ENCODE measurements around the gene CERS4.
"Not testable (repeated sequence)": the region's sequence is repeated elsewhere in the genome, so short reads cannot be mapped to it uniquely, and the experiment has no call there.

The CERS4 gene, protein sequence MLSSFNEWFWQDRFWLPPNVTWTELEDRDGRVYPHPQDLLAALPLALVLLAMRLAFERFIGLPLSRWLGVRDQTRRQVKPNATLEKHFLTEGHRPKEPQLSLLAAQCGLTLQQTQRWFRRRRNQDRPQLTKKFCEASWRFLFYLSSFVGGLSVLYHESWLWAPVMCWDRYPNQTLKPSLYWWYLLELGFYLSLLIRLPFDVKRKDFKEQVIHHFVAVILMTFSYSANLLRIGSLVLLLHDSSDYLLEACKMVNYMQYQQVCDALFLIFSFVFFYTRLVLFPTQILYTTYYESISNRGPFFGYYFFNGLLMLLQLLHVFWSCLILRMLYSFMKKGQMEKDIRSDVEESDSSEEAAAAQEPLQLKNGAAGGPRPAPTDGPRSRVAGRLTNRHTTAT

DNA sequence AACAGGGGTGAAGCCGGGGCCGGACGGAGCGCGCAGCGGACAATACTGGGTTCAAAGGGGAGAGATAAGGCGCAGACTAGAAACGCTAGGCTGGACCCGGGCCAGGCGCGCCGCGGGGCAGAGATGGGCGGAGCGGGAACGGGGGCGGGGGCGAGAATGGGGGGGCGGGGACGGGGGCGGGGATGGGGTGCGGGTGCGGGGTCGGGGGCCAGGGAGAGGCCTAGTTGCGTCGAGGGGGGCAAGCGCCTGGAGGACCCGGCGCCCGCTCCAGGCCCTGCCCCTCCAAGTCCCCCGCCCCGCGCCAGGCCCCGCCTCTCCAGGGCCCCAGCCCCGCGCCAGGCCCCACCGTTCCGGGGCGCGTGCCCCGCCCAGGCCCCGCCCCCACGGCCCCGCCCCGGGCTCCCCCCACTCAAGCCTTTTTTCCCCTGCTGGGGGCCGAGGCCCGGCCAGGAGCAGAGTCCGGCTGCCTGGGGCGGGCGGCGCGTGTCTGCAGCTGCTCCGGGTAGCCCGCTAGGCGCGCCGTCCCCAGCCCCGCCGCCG is at the start of gene CERS4:
Gene CERS4 (plus strand): TSS at position 449 of the 540 bp plus-strand sequence. CDS start 41,707 bp downstream, outside the sequence.
- no peak for DNase-seq

DNA sequence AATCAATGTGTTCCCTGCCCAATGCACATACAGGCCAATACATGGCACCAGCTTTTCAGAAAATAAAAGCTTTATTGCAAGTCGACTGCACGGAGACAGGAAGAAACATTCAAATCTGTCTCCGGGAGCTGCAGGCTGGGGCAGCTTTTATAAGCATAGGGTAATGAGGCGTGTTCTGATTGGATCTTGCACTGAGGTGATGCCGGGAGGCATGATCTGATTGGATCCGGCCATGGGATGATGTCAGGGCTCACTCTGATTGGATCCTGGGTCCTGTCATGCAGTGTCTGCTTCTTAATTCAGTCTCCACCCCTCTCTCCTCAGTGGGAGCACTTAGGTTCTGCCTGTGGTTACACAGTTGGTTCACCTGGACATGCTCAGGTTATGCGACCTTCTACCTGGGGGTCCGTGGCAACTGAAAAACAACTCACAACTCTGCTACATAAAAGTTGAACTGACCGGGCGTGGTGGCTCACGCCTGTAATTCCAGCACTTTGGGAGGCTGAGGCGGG is 48.0 kb upstream of the CERS4 start:
- no peak for DNase-seq

DNA sequence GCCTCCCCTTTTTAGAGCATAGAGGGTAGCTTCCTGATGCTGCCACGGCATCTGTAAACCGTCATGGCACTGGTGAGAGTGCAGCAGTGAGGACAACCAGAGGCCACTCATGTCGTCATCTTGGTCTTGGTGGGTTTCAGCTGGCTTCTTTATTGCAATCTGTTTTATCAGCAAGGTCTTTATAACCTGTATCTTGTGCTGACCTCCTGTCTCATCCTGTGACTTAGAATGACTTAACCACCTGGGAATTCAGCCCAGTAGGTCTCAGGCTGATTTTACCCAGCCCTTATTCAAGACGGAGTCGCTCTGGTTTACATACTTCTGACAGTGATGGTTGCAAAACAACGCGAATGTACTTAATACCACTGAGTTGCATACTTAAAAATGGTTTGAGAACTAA is 45.4 kb upstream of the CERS4 start:
- no peak for DNase-seq

DNA sequence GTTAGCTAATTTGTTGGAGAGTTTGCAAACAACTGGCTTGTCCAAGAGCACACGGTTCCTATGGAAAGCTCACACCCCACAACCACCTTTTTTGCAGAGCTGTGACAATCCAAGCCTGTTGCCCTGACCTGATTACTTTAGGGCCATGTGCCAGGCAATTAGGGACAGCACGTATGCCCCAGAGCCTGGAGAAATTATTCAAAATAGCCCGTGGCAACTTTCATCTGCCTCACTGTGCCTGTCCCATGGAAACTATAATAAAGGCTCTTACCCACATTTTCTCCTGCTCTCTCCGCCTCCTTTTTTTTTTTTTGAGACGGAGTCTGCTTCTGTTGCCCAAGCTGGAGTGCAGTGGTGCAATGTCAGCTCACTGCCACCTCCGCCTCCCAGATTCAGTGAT is 41.2 kb upstream of the CERS4 start:
- no peak for DNase-seq

DNA sequence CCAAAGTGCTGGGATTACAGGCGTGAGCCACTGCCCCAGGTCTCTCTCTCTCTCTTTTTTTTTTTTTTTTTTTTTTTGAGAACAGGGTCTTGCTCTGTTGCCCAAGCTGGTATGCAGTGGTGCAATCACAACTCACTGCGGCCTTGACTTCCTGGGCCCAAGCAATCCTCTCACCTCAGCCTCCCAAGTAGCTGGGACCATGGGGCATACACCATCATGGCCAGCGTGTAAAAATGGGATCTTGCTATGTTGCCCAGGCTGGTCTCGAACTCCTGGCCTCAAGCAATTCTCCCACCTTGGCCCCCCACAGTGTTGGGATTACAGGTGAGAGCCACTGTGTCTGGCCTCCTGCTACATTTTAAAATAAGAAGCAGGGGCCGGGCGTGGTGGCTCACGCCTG is 40.6 kb upstream of the CERS4 start:
- DNase-seq = no peak

DNA sequence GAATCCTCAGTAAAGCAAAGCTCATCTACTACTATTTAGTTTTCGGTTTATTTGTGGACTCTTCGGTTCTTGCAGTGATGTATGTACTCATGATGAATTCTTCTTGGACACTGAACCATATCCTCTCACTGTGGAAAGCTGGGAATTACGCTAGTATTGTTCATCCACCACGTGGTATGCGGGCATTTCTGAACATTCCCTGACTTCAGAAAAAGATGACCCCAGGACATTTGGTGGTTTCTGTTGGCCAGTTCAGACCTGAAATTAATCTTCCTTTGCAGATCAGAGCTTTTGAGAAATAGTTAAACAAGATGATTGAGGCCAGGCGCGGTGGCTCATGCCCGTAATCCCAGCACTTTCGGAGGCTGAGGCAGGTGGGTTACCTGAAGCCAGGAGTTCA is 34.5 kb upstream of the CERS4 start:
- DNase-seq = no peak

DNA sequence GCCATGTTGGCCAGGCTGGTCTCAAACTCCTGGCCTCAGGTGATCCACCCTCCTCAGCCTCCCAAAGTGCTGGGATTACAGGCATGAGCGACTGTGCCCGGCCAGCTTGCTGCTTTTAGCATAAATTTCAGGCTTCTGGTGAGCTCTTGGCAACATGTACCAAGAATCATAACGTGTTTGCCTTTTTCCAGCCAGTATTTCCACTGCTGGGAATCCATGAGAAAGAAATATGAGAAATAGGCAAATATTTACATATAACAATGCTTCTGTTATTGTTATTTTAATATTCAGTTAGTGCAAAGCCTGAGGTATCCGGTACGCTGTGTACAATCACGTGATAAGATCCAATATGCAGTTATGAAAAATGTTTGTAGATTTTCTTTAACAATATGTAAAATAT is 29.2 kb upstream of the CERS4 start:
- DNase-seq = no peak

DNA sequence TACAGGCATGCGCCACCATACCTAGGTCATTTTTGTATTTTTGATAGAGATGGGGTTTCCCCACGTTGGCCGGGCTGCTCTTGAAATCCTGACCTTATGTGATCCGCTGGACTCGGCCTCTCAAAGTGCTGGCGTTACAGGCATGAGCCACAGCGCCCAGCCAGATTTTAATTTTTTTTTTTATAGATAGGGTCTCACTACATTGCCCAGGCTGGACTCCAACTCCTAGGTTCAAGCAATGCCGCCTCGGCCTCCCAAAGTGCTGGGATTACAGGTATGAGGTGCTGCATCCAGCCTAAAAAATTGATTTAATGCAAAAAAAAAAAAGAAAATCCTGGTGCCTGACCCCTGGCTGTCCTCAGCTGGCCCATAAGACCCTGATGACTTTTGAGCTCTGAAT is 24.9 kb upstream of the CERS4 start:
- no peak for DNase-seq

DNA sequence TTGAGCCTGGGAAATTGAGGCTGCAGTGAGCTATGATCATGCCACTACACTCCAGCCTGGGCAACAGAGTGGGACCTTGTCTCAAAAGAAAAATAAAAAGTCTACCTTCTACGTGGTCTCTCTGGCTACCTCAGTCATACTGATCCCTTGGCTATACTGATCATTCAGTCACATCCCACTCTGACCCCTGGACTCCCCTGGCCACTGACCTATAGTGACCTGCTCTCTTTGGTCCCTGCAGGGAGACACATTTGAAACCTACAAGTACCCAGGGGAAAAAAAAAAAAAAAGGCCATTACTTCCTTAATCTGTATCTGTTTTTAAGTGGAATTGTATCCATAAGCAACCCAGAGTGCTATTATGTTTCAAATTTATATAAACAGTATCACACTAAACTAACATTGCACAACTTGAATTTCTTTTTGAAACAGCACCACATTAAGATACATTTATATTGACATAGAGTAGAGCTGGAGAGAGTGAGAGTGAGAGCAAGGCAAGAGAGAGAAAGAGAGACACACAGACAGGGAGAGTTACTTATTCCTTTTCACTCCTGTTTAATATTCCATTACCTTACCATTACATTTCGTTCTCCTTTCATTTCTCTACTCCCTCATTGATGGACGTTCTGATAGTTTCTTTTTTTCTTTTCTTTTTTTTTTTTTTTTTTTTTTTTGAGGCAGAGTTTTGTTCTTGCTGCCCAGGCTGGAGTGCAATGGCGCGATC is 23.7 kb upstream of the CERS4 start:
- DNase-seq = no peak

DNA sequence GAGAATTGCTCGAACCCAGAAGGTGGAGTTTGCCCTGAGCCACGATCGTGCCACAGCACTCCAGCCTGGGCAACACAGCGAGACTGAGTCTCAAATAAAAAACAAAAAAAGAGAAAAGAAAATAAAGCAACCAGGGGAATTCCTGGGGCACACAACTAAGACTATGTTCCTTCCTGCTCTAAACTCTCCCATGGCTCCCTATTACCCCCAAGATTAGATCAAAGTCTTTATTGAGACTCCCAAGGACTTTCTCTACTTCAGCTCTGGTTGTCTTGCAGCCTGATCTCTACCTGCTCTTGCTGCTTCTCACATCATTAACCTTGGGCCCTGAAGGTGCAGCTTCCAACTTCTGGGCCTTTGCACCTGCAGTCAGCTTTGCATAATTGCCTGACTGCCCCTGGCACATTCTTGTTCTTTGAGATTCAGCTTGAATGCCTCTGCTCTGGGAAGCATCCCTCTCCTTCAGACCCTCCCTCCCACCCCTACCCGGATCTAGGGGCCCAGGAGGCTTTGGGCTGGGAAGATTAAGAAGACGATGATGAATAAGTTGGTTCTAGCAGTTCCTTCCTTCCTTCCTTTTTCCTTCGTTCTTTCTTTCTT is 16.8 kb upstream of the CERS4 start:
- no peak for DNase-seq

DNA sequence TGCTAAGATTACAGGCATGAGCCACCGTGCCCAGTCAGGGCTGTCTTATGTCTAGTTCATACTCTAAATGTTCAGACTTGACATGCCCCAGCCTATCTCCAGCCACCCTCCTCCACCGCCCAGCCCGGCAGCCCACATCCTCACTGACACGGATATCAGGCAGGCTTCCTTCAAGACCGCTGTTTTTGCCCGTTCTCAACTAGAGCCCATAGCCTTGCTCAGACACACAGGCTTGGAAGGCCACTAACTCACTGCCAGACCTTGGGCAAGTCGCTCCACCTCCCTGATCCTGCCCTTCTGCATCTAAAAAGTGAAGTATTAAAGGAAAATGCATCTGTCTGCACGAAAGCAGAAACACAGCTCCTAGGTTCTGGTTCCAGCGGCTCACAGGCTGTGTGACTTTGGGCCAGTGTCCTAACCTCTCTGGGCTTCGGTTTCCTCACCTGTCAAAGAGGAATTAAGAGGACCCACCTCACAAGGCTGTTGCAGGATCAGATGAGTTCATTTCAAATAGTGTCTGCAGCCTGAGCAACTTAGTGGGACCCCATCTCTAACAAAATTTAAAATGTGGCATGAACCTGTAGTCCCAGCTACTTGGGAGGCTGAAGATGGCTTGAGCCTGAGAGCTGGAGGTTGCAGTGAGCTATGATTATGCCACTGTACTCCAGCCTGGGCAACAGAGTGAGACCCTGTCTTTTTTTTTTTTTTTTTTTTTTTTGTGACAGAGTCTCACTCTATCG is 14.5 kb upstream of the CERS4 start:
- DNase-seq = no peak

DNA sequence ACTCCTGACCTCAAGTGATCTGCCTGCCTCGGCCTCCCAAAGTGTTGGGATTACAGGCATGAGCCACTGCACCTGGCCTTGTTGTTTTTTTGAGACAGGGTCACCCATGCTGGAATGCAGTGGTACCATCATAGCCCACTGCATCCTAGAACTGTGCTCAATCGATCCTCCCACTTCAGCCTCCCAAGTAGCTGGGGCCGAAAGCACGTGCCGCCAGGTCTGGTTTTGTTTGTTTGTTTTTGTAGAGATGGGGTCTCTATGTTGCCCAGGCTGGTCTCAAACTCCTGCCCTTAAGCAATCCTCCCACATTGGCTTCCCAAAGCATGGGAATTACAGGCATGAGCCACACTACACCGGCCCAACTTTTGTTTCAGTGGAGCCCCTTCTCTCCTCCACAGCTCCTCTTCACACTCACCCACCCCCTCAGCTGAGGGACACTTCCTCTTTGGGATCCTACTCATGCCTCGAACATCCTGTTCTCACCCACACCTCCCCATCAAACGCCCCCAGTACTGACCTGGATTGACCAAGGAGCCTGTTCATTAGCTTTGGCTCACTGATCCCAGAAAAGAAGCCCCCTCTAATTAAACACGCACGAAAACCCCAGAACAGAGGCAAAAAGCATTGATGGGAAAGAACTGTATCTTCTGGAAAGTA is 12.8 kb upstream of the CERS4 start:
- no peak for DNase-seq

DNA sequence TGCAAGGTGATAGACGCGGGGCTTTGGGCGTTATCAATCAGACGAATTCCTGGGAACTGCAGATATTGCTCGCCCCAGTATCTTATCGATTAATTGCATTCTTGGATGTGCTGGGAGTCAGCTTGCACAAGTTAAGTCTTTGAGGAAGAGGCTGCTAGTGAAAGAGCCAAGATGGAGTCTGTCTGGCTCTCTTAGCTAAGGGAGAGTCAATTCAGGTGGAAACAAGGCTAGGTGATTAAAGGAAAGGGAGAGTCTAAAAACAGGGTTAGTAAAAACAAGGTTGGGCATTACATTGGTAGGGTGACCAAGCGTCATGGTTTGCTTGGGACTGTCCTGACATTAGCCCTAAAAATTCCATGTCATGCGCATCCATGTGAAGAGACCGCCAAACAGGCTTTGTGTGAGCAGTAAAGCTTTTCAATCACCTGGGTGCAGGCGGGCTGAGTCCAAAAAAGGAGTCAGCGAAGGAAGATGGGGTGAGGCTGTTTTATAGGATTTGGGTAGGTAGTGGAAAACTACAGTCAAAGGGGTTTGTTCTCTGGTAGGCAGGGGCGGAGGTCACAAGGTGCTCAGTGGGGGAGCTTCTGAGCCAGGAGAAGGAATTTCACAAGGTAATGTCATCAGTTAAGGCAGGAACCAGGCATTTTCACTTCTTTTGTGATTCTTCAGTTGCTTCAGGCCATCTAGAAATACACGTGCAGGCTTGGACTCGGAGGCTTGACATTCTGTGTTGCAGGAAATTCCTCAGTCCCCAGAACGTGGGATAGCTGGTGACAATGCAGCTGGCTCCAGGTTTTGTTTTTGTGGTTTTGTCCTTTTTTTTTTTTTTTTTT is 5.7 kb upstream of the CERS4 start:
- not testable (repeated sequence) for DNase-seq

DNA sequence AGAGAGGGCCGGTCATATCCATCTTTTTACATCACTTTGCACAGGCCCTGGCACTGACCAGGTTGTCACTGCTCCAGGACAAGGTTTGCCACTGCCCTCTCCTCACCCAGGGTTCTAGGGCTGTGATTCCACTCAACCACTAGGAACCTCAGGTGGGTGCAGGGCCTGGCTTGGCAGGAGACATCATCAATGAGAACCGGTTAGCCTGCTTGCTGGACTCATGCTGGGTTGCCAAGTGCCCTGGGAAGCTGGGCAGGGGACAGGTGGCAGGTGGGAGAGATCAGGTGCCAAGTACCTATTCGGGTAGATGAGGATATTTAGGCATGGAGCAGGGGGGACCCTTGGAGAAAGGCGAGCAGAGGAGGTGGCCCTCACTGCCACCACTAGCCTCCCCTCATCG is 4.2 kb upstream of the CERS4 start:
- DNase-seq = no peak

DNA sequence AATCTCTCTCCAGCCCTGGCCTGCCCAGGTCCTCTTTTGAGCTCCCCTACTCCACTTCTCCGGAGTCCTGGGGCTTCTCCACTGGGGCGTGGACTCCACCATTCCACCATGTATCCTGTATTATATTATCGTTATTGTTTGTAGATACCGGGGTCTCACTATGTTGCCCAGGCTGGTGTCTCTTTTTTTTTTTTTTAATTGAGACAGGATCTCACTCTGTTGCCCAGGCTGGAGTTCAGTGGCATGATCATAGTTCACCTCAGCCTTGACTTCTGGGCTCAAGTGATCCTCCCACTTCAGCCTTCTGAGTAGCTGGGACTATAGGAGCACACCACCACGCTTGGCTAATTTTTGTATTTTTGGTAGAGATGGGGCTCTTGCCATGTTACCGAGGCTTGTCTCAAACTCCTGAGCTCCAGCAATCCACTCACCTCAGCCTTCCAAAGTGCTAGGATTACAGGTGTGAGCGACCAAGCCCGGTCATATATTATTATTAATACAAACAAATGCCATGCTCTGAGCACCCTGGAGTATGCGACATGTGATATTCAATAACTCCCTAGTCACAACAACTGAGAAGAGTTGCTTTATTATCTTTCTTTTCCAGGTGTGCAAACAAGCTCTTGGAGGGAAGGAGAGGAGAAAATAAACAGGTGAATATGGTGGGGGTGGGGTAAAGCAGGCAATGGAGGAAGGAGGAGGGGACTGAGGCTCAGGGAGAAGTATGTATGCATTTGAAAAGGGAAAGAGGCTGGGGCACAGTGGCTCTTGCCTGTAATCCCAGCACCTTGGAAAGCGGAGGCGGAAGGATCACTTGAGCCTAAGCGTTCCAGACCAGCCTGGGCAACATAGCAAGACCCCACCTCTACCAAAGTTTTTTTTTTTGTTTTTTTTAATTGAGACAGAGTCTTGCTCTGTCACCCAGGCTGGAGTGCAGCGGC is 2.8 kb upstream of the CERS4 start:
- no peak for DNase-seq

DNA sequence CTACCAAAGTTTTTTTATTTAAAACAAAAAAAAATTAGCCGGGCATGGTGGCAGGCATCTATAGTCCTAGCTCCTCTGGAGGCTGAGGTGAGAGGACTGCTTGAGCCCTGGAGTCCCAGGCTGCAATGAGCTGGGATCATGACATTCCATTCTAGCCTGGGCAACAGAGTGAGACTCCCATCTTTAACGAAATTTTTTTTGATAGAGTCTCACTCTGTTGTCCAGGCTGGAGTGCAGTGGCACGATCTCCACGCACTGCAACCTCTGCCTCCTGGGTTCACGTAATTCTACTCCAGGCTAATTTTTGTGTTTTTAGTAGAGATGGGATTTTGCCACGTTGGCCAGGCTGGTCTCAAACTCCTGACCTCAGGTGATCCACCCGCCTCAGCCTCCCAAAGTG is 1.8 kb upstream of the CERS4 start:
- not testable (repeated sequence) for DNase-seq

DNA sequence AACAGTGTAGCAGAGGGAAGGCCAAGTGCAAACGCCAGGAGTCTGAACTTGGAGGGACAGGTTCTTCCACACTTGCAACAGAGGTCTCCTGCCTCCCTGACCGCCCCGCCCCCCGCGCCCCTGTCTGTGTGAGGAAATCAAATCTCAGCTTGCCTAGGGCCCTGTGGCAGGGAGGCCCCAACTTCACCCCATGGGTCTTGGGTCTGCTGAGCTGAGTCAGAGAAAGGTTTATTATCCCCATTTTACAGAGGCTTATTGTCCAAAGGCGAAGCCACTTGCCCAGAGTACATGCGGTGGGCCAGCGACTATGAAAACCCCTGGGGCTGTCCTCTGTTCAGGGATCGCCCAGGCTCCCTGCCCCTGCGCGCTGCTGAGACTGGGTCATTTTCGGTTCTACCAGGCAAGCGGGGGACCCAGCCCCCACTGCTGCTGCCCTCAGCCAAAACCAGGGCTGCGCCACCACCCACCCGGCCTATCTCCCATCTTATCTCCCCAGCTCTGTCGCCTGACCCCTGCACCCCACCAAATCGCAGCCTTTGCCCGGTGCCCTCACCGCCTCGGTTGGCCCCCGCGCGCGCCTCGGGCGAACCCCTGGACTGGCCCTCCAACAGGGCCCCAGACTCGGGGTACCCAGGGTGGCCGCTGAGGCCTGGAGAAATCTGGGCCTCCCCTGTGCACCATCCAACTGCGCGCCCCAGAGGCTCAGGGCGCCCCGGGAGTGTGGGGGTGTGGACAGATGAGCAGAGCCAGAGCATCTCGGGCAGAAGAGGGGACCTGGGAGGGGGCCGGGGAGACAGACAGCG is 850 bp upstream of the CERS4 start:
- DNase-seq = no peak

DNA sequence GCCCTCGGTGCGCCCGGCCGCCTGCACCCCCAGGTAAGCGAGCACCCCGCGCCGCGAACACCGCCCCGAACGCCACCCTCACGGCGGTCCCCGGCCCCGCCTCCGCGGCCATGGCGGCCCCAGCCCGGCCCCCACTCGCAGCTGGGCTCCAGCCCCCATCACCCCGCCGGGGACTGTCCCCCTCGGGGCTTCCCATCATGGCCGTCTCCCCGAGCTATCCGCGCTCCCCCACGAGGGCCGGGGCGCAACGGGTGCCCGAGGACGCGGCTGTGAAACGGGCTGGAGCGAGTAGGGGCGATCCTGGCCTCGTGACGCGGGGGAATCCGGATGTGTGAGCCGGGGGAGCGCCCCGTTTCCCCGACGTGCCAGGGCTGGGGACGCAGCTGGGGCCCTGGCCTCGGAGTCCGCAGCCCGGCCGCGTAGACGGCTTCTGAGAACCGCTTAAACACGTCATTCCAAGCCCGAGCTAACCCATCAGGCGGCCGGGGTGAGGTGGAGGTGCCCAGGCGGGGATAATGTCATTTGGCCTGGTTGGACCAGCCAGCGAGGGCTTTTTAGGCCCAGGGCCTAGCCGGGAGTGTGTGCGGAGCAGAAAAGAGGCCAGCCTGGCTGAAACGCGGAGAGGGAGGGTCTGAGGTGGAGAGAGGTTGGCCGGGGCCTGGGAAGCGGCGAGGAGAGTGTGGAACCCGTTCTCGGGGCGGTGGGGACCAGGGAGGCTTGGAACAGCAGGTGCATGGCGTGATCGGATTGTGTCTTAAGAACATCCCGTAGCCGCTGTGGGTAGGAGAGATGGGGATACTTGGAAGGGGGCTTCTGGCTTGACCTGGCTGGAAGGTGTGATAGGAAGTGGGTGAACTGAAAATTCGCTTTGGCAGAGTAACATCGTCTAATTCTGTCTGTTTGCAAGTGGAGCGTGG is 550 bp downstream of the CERS4 start:
- no peak for DNase-seq
